Type B pancreatic cell (in vitro differentiated cells): ENCODE measurements around the gene CPED1. TPM values are rescaled to one million over a fixed set of nuclear protein-coding genes. Genes with fewer than 3 reads are reported as not detected.

Experiments
- DNase-seq: peaks from one replicate; pipeline ENCODE4 v3.0.0; 2021; ENCODE audit warnings: mixed read lengths; ENCODE audit not compliant: unreplicated experiment; ENCODE audit errors: extremely low spot score
- H3K27ac Mint-ChIP-seq: 2 replicates; pipeline ENCODE4 v1.8.0; 2021; ENCODE audit warnings: mild to moderate bottlenecking, mixed read lengths
- H3K27me3 Mint-ChIP-seq: 2 replicates; pipeline ENCODE4 v1.8.0; 2021; ENCODE audit warnings: mixed read lengths
- H3K36me3 Mint-ChIP-seq: 2 replicates; pipeline ENCODE4 v1.8.0; 2021; ENCODE audit warnings: mixed read lengths
- H3K4me1 Mint-ChIP-seq: one replicate; pipeline ENCODE4 v1.8.0; 2021; ENCODE audit warnings: mixed read lengths; ENCODE audit not compliant: unreplicated experiment
- H3K4me3 Mint-ChIP-seq: 2 replicates; pipeline ENCODE4 v1.8.0; 2021; ENCODE audit warnings: mild to moderate bottlenecking, mixed read lengths
- H3K9me3 Mint-ChIP-seq: 2 replicates; pipeline ENCODE4 v1.8.0; 2021; ENCODE audit warnings: mixed read lengths
- CTCF ChIP-seq: fragments of 200-600 bp; sonication (generic); conservative IDR thresholded peaks from 2 replicates; pipeline ENCODE4 v1.5.0; 2021; ENCODE audit warnings: antibody characterized with exemption, mild to moderate bottlenecking
- total RNA-seq: library from RNA; stranded (reverse); gene quantifications from 2 replicates; pipeline ENCODE4 v1.2.1, GENCODE V29; 2021; ENCODE audit warnings: low replicate concordance

CPED1 gene
- total RNA-seq, 1 donor from 2014 or later: 45.4 TPM

- no peaks in the 10 kb centered on the region for H3K9me3 Mint-ChIP-seq
- H3K27ac Mint-ChIP-seq: no peak overlapping the region
- no peak for DNase-seq
- H3K27me3 Mint-ChIP-seq: no peaks in the 10 kb centered on the region
- no peaks in the 10 kb centered on the region for H3K4me1 Mint-ChIP-seq
- no peak overlapping the region for H3K4me3 Mint-ChIP-seq
- H3K36me3 Mint-ChIP-seq: peaks cover 9% of the 10 kb centered on the region
- no peak for TF ChIP-seq CTCF
Measured at GRCh38 chr7:121273467-121274167, 285.1 kb downstream of the CPED1 start.

- no peak overlapping the region for H3K4me3 Mint-ChIP-seq
- no peak overlapping the region for H3K27ac Mint-ChIP-seq
- H3K36me3 Mint-ChIP-seq: peaks cover 6% of the 10 kb centered on the region
- H3K27me3 Mint-ChIP-seq: no peaks in the 10 kb centered on the region
- no peak for TF ChIP-seq CTCF
- no peaks in the 10 kb centered on the region for H3K9me3 Mint-ChIP-seq
- no peaks in the 10 kb centered on the region for H3K4me1 Mint-ChIP-seq
- DNase-seq: no peak
Measured at GRCh38 chr7:121274467-121274866, 286.0 kb downstream of the CPED1 start.

GRCh38 chr7:121275204-121275603 is 286.7 kb downstream of the CPED1 start:
- Mint-ChIP-seq H3K27me3 (no peaks in the 10 kb centered on the region), H3K4me1 (no peaks in the 10 kb centered on the region), H3K27ac (no peak overlapping the region), H3K9me3 (no peaks in the 10 kb centered on the region), H3K4me3 (no peak overlapping the region), H3K36me3 (peaks cover 3% of the 10 kb centered on the region)
- DNase-seq: no peak
- no peak for TF ChIP-seq CTCF

- H3K27ac Mint-ChIP-seq: no peak overlapping the region
- H3K36me3 Mint-ChIP-seq: peaks cover 3% of the 10 kb centered on the region
- H3K4me3 Mint-ChIP-seq: no peak overlapping the region
- no peak for DNase-seq
- H3K4me1 Mint-ChIP-seq: no peaks in the 10 kb centered on the region
- TF ChIP-seq CTCF: no peak
- no peaks in the 10 kb centered on the region for H3K27me3 Mint-ChIP-seq
- H3K9me3 Mint-ChIP-seq: no peaks in the 10 kb centered on the region
Measured at GRCh38 chr7:121276313-121276712, 287.8 kb downstream of the CPED1 start.

- no peak for DNase-seq
- Mint-ChIP-seq H3K27ac (no peak overlapping the region), H3K27me3 (no peaks in the 10 kb centered on the region), H3K36me3 (no peaks in the 10 kb centered on the region), H3K9me3 (no peaks in the 10 kb centered on the region), H3K4me3 (no peak overlapping the region), H3K4me1 (no peaks in the 10 kb centered on the region)
- TF ChIP-seq CTCF: no peak
Measured at GRCh38 chr7:121278120-121279021, 289.9 kb downstream of the CPED1 start.
